GM18909 (cell line): Measurements from ENCODE around the gene BLMH.

Experiments
- ATAC-seq: cut with Tn5 transposase; IDR thresholded peaks from one replicate; pipeline ENCODE4 v1.9.1; 2021; ENCODE audit warnings: mild to moderate bottlenecking; ENCODE audit not compliant: unreplicated experiment, poor library complexity

BLMH gene

DNA sequence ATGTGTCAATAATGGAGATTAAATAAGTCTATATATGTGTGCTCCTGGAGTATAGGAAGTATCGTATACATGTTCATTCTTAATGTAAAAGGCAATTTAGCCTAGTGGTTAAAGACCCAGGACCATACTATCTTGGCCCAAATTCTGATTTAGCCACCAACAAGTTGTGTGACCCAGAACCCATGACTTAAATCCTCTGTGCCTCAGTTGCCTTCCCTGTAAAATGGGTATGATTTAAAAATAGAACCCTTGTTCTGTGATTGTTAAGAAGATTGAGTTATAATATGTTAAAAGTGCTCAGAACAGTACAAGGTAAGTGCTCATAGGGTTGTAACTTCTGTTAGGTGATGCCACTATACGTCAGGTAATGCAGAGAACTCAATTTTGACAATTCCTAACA is 18.8 kb upstream of the BLMH start:
- ATAC-seq, result no peak

DNA sequence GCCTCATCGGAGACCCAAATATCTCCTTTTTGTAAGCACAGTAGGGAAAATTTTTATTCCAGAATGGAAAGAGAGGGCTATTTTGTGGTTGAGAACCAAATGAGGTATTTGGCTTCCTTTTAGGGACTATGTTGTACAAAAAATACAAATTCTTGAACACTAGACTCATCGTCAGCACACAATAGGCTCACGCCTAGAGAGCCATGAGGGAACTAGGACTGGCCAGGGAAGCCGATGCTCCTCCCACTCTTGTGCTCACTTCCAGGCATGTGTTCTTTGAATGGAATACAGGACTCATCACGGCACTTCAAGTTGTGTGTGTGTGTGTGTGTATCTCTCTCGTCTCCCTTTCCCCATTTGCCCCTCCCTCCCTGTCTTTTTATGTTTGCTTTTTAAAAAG is 17.8 kb upstream of the BLMH start:
- no peak for ATAC-seq

DNA sequence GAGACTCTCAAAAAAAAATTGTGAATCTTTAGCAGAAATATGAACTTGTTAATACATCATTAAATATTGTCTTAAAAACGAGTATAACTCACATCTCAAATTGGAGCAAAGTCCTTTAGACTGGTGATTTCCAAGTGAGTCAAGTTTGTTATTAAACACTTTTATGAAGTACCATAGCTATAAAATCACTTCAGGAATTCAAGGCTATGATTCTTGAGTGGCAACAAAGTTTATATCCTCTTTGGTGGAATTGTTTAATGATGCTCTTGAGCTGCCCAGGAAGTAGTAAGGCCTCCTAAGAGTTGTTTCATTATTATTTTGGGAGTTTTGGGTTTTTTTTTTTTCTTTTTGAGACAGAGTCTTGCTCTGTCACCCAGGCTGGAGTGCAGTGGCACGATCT is 16.7 kb upstream of the BLMH start:
- ATAC-seq, result no peak

DNA sequence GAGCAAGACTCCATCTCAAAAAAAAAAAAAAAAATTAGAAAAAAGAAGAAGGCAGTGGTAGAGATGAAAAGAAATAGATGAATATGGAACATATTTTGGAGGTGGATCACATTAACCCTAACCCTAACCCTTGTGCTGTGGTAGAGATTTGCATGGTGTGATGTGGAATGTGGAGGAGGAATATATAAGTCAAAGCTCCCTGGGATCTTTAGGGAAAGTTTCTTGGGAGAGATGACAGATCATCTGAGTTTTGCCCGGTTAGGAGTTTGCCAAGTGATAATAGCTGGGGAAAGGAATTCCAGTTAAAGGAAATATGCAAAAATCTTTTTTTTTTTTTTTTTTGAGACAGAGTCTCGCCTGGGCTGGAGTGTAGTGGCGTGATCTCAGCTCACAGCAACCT is 13.0 kb upstream of the BLMH start:
- ATAC-seq, result no peak

DNA sequence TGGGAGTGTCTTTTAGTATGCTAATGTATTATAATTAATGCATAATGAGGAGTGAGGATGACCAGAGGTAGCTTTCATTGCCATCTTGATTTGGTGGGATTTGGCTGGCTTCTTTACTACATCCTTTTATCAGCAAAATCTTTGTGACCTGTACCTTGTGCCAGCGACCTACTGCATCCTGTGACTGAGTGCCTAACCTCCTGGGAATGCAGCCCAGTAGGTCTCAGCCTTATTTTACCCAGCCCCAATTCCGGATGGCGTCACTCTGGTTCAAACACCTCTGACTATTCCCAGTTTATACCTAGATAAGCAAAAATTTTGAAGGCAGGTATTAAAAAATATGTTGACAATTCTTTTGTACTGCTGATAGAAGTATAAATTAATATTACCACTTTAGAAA is 10.5 kb upstream of the BLMH start:
- no peak for ATAC-seq

DNA sequence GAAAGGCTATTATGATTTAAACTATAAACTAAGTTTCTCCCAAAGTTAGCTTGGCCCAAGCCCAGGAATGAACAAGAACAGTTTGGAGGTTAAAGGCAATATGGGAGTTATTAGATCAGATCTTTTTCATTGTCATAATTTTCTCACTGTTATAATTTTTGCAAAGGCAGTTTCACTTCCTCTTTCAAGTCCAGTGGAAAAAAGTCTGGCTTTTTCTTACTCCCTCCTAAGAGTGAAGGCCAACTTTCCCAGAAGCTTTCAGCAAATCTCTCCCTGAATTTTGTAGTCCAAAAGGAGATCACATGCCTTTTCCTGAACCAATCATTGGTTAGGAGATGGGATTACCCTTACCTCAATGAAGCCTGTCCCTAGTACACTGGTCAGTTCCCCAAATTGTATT is 9.1 kb upstream of the BLMH start:
- ATAC-seq, result no peak

DNA sequence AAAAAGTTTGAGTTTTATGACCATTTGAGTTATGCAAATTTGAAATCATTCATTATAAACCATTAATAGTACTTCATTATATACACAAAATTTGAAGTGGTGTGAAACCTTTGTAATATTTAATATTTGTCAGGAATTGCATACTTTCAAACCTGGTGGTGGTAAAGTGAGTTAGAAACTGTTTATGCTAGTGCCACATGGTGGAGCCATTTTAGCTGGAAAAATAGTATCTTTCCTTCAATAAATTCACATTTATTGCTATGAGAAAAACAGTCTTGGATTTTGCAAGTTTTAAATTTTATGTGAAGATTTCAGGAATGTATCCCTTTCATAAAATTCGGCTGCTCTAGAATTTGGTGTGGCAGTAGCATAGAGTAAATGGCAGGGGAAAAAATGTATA is 7.3 kb upstream of the BLMH start:
- no peak for ATAC-seq

DNA sequence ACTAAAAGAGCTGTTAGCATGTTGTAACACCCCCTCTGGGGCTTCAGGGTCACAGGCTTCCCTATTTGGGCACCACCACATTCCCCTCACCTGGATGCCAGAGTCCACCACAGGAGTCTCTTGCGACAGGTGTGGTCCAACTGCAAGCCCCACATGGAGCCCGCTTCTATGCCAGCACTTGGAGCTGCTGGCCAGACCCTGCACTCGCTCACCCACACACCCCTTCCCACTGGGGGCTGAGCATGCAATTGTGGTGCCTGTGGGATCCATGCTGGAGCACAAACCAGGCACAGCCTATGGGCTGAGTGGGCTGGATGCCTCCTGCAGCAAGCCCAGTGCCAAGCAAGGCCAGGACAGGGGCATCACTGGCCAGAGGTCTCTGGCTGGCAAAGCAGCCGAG is 6.0 kb upstream of the BLMH start:
- ATAC-seq, result no peak

DNA sequence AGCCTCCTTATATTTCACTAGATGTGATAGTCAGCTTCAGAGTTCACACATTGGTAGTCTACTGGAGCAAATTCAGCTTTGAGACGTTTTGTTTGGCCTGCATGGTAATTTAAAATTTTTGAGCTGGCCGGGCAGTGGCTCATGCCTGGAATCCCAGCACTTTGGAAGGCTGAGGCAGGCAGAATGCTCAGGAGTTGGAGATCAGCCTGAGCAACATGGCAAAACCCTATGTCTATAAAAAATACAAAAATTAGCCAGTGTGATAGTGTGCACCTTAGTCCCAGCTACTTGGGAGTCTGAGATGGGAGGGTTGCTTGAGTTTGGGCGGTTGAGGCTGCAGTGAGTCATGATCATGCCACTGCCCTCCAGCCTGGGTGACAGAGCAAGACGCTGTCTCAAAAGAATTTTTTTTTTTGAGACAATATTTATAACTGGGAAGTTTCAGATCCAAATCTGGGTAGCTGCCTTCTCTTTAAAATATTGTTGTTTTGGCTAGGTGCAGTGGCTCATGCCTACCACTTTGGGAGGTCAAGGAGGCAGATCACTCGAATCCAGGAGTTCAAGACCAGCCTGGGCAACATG is 4.8 kb upstream of the BLMH start:
- ATAC-seq, result no peak

DNA sequence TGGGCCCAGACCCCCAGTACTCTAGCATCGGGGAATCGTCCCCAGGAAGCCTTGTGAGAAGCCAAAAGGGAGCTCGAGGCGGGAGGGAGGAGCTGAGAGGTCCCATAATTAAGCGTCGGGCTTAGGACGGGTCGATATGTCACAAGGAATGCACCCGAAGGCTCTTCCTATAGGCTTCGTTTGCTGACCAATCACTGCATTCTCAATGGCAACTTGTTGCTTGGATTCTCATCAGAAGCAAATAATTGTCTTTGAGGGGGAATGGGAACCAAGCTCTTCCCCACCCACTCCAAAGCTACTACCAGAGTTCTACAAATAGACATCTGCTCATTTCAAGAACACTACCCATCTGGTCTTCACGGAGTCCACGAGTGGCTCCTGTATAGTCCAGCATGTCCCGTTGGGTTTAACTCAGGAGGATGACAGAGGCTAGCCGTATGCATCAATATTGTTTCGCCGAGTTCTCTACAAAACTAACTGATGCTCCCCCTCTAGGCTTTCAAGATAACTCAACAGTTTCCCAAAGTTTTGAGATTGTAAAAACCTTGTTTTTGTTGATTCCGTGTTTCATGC is 628 bp upstream of the BLMH start:
- ATAC-seq, result peak; percentile 28

DNA sequence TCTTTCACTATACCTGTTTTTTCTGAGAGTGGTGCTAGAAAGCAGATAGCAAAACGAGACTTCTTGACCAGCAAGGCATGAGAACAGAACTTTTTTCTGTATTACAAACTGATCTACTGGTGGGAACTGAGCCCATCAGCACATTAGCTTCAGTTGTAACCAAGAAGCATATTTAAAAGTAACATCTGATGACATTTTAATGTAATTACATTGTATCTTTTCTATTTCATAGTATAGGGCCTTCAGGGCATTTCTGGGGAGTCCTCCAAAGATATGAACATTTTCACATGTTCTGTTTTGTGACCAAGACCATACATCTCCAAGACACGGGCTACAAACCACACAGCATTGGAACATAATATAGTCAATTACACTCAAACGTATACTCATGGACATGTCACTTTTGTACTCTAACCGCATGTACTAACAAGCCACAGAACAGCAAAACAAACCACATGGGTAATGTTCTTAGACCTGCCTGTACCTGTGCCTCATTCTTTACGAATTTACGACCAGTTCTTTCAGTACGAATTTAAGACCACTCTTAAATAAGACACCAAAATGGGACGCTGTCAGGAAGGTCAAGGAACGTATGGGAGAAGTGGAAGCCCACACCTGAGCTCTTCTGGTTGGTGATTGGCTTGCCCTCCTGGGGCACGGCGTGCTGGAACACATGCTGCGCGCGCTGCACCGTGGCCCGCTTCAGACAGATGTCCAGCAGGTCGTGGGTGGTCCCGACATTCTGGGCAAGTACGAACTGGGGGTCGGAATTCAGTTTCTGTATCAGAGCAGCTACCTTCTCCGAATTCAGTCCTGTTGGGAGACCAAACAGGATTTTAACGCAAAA is 825 bp downstream of the BLMH start:
- peak; percentile 55 for ATAC-seq

DNA sequence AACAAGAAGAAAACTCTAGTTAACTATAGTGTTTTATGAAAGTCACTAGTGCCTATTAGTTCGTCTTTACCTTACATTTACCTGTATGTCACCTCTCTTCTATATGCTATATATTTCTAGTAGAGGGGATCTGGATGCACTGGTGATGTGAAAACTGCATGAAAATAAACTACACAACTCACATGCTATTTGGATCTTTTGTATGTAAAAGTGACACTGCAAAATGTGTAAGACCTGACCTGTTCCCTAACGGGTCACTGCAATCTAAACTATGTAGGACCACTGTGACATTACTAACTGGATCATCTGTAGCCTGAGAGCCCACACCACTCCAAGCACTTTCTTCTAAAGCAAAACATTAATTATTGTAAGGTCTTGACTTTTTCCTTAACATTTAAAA is 1.7 kb downstream of the BLMH start:
- ATAC-seq, result no peak

DNA sequence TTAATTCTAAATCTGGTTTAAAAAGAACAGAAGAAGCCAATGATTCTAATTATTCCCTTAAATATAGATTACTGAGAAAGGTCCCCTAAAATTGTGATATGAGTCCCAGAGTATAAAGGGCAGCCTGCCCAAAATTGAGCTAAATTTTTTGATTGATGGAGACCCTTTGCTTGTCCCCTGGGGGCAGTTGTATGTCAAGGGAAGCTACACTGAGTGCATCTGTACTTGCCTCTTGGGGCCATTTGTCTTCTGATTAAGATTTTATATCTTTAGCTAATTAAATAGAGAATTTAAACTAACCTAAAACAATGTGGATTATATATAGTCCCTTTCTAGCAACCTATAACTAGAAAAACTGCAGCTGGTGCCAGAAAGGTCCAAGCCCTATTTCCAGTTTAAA is 12.6 kb downstream of the BLMH start:
- no peak for ATAC-seq

DNA sequence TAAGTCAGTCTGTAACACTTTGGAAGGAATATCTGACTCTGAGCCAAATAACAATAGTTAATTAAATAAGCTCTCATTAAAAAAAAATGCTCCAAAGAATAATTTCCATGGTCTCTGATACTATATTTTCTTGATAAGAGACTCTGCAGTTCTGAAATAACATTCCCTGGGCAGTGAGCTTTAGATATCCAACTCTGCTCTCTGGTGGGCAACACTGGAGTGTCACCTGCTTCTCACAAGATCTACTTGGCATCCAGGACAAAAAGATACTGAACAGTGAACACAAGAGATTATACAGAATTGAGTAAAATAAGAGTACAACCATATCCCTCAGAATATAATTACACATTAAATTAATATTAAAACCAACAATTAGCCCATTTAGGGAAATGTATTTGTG is 13.7 kb downstream of the BLMH start:
- no peak for ATAC-seq

DNA sequence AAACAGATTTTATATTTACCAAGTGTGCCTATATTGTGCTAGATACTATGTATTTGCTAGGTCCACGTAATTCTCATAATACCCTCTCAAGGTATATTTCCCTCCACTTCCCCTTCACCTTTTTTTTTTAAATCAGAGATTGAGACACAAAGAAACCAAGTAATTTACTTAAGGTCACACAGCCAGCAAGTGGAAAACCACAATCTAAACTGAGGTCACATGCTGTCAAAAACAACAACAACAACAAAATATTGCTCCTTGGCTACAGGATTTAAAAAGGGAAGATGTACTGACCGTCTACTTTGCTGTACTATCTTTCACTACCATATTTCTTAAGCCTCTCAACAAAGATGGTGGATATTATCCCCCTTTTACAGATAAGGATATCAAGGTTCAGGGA is 15.8 kb downstream of the BLMH start:
- ATAC-seq, result no peak

DNA sequence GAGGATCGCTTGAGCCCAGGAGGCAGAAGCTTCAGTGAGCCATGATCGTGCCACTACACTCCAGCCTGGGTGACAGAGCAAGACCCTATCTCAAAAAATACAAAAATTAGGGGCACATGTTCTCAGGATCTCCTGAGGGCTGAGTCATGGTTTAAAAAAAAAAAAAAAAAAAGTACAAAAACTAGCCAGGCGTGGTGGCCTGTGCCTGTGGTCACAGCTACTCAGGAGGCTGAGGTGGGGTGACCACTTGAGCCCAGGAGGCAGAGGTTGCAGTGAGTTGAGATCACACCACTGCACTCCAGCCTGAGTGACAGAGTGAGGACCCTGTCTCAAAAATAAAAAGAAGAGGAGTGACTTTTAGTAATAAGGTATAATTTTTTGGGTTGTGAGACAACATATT is 16.9 kb downstream of the BLMH start:
- ATAC-seq, result no peak

DNA sequence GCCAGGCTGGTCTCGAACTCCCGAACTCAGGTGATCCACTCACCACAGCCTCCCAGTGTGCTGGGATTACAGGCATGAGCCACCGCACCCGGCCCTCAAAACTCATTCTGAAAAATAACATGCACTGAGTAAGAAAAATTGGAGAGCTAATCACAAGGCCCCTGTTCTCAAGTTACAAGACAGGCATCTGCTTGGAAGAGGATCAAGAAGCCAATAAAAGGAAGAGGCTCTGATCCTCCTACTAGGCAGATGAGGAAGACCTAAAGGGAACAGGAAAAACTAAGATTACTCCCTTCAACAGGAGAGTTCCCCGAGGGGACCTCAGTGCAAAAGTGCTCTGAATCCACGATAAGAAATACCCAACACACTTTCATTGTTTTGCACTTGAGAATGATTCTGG is 18.4 kb downstream of the BLMH start:
- ATAC-seq, result no peak

DNA sequence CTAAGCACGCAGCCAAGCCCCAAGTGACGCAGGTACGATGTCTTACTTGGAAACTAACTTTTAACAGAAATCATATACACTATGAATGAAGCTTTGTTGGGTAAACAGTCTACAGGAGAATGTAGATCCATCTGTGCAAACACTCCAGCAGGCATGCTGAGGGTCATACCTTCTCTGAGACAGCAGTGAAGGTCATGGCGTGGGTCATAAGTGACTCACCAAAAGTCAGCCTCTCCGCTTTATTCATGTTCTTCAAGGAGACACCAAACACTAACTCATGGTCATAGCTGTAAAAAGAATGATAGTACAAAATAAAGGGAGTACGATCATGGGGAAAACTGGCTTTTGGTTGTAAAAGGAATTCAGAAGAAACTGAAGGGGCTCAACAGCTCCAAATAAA is 20.6 kb downstream of the BLMH start:
- no peak for ATAC-seq

DNA sequence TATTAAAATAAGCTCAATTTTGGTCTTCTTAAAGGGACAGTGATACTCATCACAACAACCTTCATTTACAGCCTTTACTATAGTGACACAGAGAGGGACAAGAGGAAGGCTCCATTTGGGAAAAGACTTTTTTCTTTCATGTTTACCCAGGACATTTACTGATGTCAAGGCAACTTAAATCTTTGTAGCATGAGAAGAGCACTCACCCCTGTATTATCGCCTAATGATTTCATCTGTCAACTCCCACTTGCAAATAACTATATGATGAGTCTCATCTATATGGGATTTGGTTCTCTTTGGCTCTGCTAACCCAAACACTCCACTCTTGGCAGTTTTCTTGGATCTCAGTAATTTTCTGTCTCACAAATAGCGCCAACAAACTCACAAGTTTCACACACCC is 24.1 kb downstream of the BLMH start:
- ATAC-seq, result no peak

DNA sequence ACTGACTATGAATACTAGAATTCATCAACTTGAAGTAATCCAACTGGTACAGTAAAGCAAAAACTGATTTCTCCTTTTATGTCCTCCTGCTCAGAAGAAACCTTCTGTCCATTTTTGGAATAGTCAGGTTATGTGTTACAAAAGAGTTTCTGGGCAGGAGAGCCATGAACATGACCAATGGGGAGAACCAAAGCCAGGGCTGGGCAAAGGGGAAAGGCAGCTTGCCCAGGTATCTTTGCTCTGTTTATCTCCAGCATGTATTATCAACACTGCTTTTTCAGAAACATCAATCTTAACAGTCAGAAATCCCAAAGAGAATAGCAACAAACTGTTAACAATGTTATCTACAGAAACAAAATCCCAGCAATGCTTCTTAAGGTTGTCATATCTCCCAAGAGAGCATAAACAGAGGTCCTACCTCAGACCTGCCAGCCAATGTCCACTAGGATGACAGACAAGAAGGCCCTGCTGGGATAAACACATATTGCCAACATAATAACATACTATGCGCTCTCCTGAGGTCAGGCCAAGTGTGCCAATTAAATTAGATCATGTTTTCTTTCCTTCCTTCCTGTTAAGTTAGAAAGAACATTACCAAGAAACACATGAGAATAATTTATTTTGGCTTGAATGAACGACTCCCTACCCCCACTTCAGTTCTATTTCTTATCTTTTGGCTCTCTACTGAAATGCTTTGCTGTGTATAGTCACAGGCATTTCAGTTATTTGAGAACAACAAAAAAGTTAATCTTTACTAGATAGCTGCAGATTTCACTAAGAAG is 28.0 kb downstream of the BLMH start:
- ATAC-seq, result no peak
